Measurements from ENCODE around the gene AFAP1.

- TF ChIP-seq CTCF (IDR thresholded peaks at IDR 0.05; ENCODE audit: insufficient read depth, low read depth, low read length) (no peak), EZH2 (IDR thresholded peaks at IDR 0.05; ENCODE audit: insufficient read depth, low read length) (no peak)
Observed at GRCh38 chr4:7812231-7812857, 127.3 kb downstream of the AFAP1 start.

Measured in astrocyte (in vitro differentiated cells and primary cell).